SU-DHL-6 (cell line): ENCODE results near the gene PPA2.

Experiments
- H2AFZ ChIP-seq: fragments of 200-600 bp; sonication (generic); 2 replicates; pipeline ENCODE4 v1.6.1; 2014; ENCODE audit warnings: low read depth, mild to moderate bottlenecking, moderate library complexity, mixed read lengths, antibody characterized with exemption, low read length; ENCODE audit not compliant: severe bottlenecking
- H3F3A ChIP-seq: fragments of 200-600 bp; shearing (Covaris generic); 2 replicates; pipeline ENCODE4 v1.6.0; 2016; ENCODE audit warnings: antibody characterized with exemption, mild to moderate bottlenecking; ENCODE audit not compliant: insufficient read depth
- H3K27ac ChIP-seq: fragments of 200-600 bp; sonication (generic); 2 replicates; pipeline ENCODE4 v1.5.1; 2016; ENCODE audit warnings: low read depth, mild to moderate bottlenecking, low read length, moderate library complexity, mixed read lengths
- H3K27me3 ChIP-seq: fragments of 200-600 bp; sonication (generic), shearing (Covaris generic); 2 replicates; pipeline ENCODE4 v1.6.0; 2014; ENCODE audit warnings: mild to moderate bottlenecking, low read length
- H3K36me3 ChIP-seq: fragments of 200-600 bp; sonication (generic); 2 replicates; pipeline ENCODE4 v1.6.1; 2014; ENCODE audit warnings: mild to moderate bottlenecking, low read length, mixed read lengths
- H3K4me2 ChIP-seq: fragments of 300-600, 200-600 bp; shearing (Covaris generic), sonication (generic); 2 replicates; pipeline ENCODE4 v1.6.0; 2014; ENCODE audit warnings: low read length, low read depth, mild to moderate bottlenecking; ENCODE audit not compliant: poor library complexity, severe bottlenecking
- H3K4me3 ChIP-seq: fragments of 200-600 bp; sonication (generic); 2 replicates; pipeline ENCODE4 v1.5.1; 2014; ENCODE audit warnings: antibody characterized with exemption, low read length, mild to moderate bottlenecking, mixed read lengths; ENCODE audit not compliant: insufficient read depth, poor library complexity, severe bottlenecking
- H3K79me2 ChIP-seq: fragments of 200-600 bp; sonication (generic); 2 replicates; pipeline ENCODE4 v1.6.1; 2014; ENCODE audit warnings: mild to moderate bottlenecking, low read length, moderate library complexity; ENCODE audit not compliant: insufficient read depth
- H3K9ac ChIP-seq: fragments of 200-600 bp; sonication (generic); 2 replicates; pipeline ENCODE4 v1.7.0; 2014; ENCODE audit warnings: mild to moderate bottlenecking, low read length
- H3K9me2 ChIP-seq: fragments of 200-600 bp; sonication (generic); replicated peaks from 2 replicates; pipeline ENCODE4 v1.6.1; 2014; ENCODE audit warnings: low read length; ENCODE audit not compliant: insufficient read depth
- H3K9me3 ChIP-seq: fragments of 200-600 bp; sonication (generic); 2 replicates; pipeline ENCODE4 v1.6.1; 2014; ENCODE audit warnings: low read length, mixed read lengths; ENCODE audit not compliant: insufficient read depth
- H4K20me1 ChIP-seq: fragments of 200-600 bp; sonication (generic); 2 replicates; pipeline ENCODE4 v1.6.1; 2014; ENCODE audit warnings: low read depth, mild to moderate bottlenecking, antibody characterized with exemption, low read length, moderate library complexity, mixed read lengths
- CTCF ChIP-seq: fragments of 200-600 bp; sonication (generic); IDR thresholded peaks from one replicate; pipeline ENCODE4 v1.5.1; 2017; ENCODE audit warnings: antibody characterized with exemption, mild to moderate bottlenecking, low read length, moderate library complexity; ENCODE audit not compliant: insufficient read depth, poor library complexity, severe bottlenecking
- EZH2phosphoT487 ChIP-seq: fragments of 200-600 bp; sonication (generic), shearing (Covaris generic); conservative IDR thresholded peaks from 2 replicates; pipeline ENCODE4 v1.6.1; 2018; ENCODE audit warnings: mild to moderate bottlenecking, antibody characterized with exemption, low read length, moderate library complexity, mixed read lengths

PPA2 gene

GRCh38 chr4:105426187-105426897, 47.5 kb downstream of the PPA2 start:
- H3K79me2 ChIP-seq, result no peaks in the 10 kb centered on the region

GRCh38 chr4:105422207-105422920, 51.5 kb downstream of the PPA2 start:
- Histone ChIP-seq H3K36me3 (no peaks in the 10 kb centered on the region), H3K9ac (no peak overlapping the region), H3K9me2 (no peaks in the 10 kb centered on the region), H3K4me3 (no peak overlapping the region), H2AFZ (no peak overlapping the region), H3K4me2 (no peak overlapping the region), H3K27me3 (no peaks in the 10 kb centered on the region), H3F3A (no peaks in the 10 kb centered on the region), H3K27ac (no peak overlapping the region), H4K20me1 (no peaks in the 10 kb centered on the region), H3K9me3 (no peaks in the 10 kb centered on the region), H3K79me2 (no peaks in the 10 kb centered on the region)
- TF ChIP-seq CTCF (no peak), EZH2phosphoT487 (no peak)

More at GRCh38 chr4:105426187-105426897, 47.5 kb downstream of the PPA2 start:
- H3K27ac ChIP-seq, result no peak overlapping the region
- no peaks in the 10 kb centered on the region for H3K27me3 ChIP-seq
- TF ChIP-seq EZH2phosphoT487 (no peak), CTCF (no peak)
- no peaks in the 10 kb centered on the region for H3K36me3 ChIP-seq
- H2AFZ ChIP-seq, result no peak overlapping the region
- H4K20me1 ChIP-seq, result no peaks in the 10 kb centered on the region
- H3F3A ChIP-seq, result no peaks in the 10 kb centered on the region
- no peak overlapping the region for H3K4me2 ChIP-seq
- no peak overlapping the region for H3K4me3 ChIP-seq
- no peaks in the 10 kb centered on the region for H3K9me3 ChIP-seq
- no peak overlapping the region for H3K9ac ChIP-seq
- H3K9me2 ChIP-seq, result no peaks in the 10 kb centered on the region

- no peaks in the 10 kb centered on the region for H4K20me1 ChIP-seq
- no peaks in the 10 kb centered on the region for H3K36me3 ChIP-seq
- TF ChIP-seq CTCF (no peak), EZH2phosphoT487 (no peak)
- H3K4me3 ChIP-seq, result no peak overlapping the region
- H3K4me2 ChIP-seq, result no peak overlapping the region
- H2AFZ ChIP-seq, result no peak overlapping the region
- H3K9me3 ChIP-seq, result no peaks in the 10 kb centered on the region
- H3K27ac ChIP-seq, result no peak overlapping the region
- no peak overlapping the region for H3K9ac ChIP-seq
- H3F3A ChIP-seq, result no peaks in the 10 kb centered on the region
- H3K9me2 ChIP-seq, result no peaks in the 10 kb centered on the region
- no peaks in the 10 kb centered on the region for H3K27me3 ChIP-seq
- H3K79me2 ChIP-seq, result no peaks in the 10 kb centered on the region
Observed at GRCh38 chr4:105417624-105418023, 56.2 kb downstream of the PPA2 start.
